ENCODE measurements around the gene HOXA7.
A peak's percentile ranks its signal among the peaks of the same experiment; 100 is the strongest.

Gene HOXA7

GRCh38 chr7:27159266-27160144, 3.0 kb upstream of the HOXA7 start:
- DNase-seq (ENCODE audit: low spot score), result no peak

- no peak for DNase-seq (ENCODE audit: low spot score)
Observed at GRCh38 chr7:27158436-27159265, 2.2 kb upstream of the HOXA7 start.

- DNase-seq (ENCODE audit: low spot score), result no peak
Observed at GRCh38 chr7:27157702-27158431, 1.4 kb upstream of the HOXA7 start.

- DNase-seq (ENCODE audit: low spot score), result no peak
Observed at GRCh38 chr7:27156916-27157701, 634 bp upstream of the HOXA7 start.

GRCh38 chr7:27155816-27156507, 513 bp downstream of the HOXA7 start:
- no peak for DNase-seq (ENCODE audit: low spot score)

GRCh38 chr7:27154901-27155815, 1.3 kb downstream of the HOXA7 start:
- DNase-seq (ENCODE audit: low spot score), result no peak

- no peak for DNase-seq (ENCODE audit: low spot score)
Observed at GRCh38 chr7:27154369-27154768, 2.1 kb downstream of the HOXA7 start.

- DNase-seq (ENCODE audit: low spot score), result no peak
Observed at GRCh38 chr7:27153526-27153925, 2.9 kb downstream of the HOXA7 start.

GRCh38 chr7:27152816-27153442, 3.5 kb downstream of the HOXA7 start:
- DNase-seq (ENCODE audit: low spot score), result no peak

GRCh38 chr7:27151931-27152815, 4.3 kb downstream of the HOXA7 start, which contains the start of gene HOXA3:
Gene HOXA3 (minus strand): TSS chr7:27152583. CDS start chr7:27110640, 41,943 bp downstream.
- DNase-seq (ENCODE audit: low spot score), result peak; percentile 75

- DNase-seq (ENCODE audit: low spot score), result no peak
Observed at GRCh38 chr7:27151341-27151930, 5.0 kb downstream of the HOXA7 start.

- peak; percentile 87 for DNase-seq (ENCODE audit: low spot score)
Observed at GRCh38 chr7:27150568-27151340, 5.7 kb downstream of the HOXA7 start.

- no peak for DNase-seq (ENCODE audit: low spot score)
Observed at GRCh38 chr7:27149842-27150567, 6.5 kb downstream of the HOXA7 start.

GRCh38 chr7:27148756-27149641, 7.5 kb downstream of the HOXA7 start:
- peak; percentile 31 for DNase-seq (ENCODE audit: low spot score)

GRCh38 chr7:27148031-27148755, 8.3 kb downstream of the HOXA7 start:
- peak; percentile 31 for DNase-seq (ENCODE audit: low spot score)

Measured in AG08395 (cell line).